ENCODE measurements around the gene SRL.

The SRL gene

DNA sequence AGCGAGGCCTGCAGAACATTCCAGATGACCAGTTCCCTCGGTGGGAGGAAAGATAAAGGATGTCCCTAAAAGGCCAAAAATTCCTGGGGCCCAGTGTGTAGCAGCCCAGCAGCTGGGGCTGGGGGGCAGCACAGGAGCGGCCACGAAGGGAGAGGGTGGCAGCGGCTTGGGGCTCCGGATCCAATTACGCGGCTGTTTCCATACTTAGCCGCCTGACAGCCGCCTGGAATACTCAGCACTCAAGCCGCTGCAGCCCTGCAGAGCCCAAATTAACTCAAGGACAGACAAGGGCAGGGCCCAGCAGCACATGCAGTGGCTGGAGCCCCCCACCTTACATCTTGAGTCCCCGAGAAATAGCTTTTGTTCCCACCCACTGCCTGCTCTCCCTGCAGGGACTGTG lies 1.3 kb downstream of the SRL start:
- H3K9me2 ChIP-seq (replicated peaks; ENCODE audit: low read depth, low read length): no peaks in the 10 kb centered on the region
- no peak overlapping the region for H3K4me3 ChIP-seq (ENCODE audit: low read length, poor library complexity, severe bottlenecking)
- H3K4me2 ChIP-seq (ENCODE audit: low read depth, low read length, poor library complexity, severe bottlenecking): no peak overlapping the region
- H3K27me3 ChIP-seq (ENCODE audit: insufficient read depth, low read length, poor library complexity, severe bottlenecking): no peaks in the 10 kb centered on the region
- TF ChIP-seq, protein P1, sequence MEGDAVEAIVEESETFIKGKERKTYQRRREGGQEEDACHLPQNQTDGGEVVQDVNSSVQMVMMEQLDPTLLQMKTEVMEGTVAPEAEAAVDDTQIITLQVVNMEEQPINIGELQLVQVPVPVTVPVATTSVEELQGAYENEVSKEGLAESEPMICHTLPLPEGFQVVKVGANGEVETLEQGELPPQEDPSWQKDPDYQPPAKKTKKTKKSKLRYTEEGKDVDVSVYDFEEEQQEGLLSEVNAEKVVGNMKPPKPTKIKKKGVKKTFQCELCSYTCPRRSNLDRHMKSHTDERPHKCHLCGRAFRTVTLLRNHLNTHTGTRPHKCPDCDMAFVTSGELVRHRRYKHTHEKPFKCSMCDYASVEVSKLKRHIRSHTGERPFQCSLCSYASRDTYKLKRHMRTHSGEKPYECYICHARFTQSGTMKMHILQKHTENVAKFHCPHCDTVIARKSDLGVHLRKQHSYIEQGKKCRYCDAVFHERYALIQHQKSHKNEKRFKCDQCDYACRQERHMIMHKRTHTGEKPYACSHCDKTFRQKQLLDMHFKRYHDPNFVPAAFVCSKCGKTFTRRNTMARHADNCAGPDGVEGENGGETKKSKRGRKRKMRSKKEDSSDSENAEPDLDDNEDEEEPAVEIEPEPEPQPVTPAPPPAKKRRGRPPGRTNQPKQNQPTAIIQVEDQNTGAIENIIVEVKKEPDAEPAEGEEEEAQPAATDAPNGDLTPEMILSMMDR (conservative IDR thresholded peaks at IDR 0.05; ENCODE audit: low read length): no peak
- no peak for TF ChIP-seq EZH2phosphoT487 (IDR thresholded peaks at IDR 0.05; ENCODE audit: borderline replicate concordance)
- no peak overlapping the region for H2AFZ ChIP-seq (ENCODE audit: low read length)
- H3K9me3 ChIP-seq (ENCODE audit: insufficient read depth, low read depth, low read length): no peaks in the 10 kb centered on the region
- no peaks in the 10 kb centered on the region for H3K36me3 ChIP-seq (ENCODE audit: insufficient read depth, low read length)
- H4K20me1 ChIP-seq (ENCODE audit: insufficient read depth, low read length, poor library complexity, severe bottlenecking): no peaks in the 10 kb centered on the region
- H3K79me2 ChIP-seq (ENCODE audit: insufficient read depth, low read length): no peaks in the 10 kb centered on the region
- H3K4me1 ChIP-seq (ENCODE audit: insufficient read depth, low read length, poor library complexity, severe bottlenecking): no peaks in the 10 kb centered on the region
- no peaks in the 10 kb centered on the region for H3F3A ChIP-seq (ENCODE audit: low read depth)
- H3K9ac ChIP-seq (ENCODE audit: low read depth, low read length, poor library complexity, severe bottlenecking): no peak overlapping the region

DNA sequence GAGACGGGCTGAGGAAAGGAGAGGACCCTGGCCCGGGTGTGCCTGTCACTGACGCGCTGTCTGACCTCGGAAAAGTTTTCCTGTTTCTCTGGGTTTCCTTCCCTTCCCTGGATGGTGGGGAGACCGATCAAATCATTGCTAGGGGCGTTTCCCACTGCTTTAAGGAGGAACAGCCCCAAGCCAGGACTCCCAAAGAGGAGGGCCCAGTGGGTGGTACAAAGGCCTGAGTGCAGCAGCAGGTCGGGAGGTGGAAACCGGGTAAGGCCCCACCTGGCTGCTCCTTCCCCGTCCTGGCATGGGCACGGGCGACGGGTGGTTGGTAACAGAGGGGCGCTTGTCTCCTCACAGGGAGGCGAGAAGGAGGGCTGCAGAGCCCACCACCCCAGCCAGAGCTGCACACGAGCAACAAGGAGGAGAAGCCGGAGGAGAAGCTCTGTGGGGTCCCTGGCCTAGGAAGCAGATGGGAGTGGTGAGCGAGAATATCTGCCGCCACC lies 2.2 kb downstream of the SRL start:
- TF ChIP-seq, protein P1 (conservative IDR thresholded peaks at IDR 0.05; ENCODE audit: low read length): no peak
- TF ChIP-seq EZH2phosphoT487 (IDR thresholded peaks at IDR 0.05; ENCODE audit: borderline replicate concordance): no peak
- Histone ChIP-seq H3K9ac (ENCODE audit: low read depth, low read length, poor library complexity, severe bottlenecking) (no peak overlapping the region), H3K79me2 (ENCODE audit: insufficient read depth, low read length) (no peaks in the 10 kb centered on the region), H4K20me1 (ENCODE audit: insufficient read depth, low read length, poor library complexity, severe bottlenecking) (no peaks in the 10 kb centered on the region), H3K9me3 (ENCODE audit: insufficient read depth, low read depth, low read length) (no peaks in the 10 kb centered on the region), H3K36me3 (ENCODE audit: insufficient read depth, low read length) (no peaks in the 10 kb centered on the region), H3F3A (ENCODE audit: low read depth) (no peaks in the 10 kb centered on the region), H3K4me3 (ENCODE audit: low read length, poor library complexity, severe bottlenecking) (no peak overlapping the region), H2AFZ (ENCODE audit: low read length) (no peak overlapping the region), H3K9me2 (replicated peaks; ENCODE audit: low read depth, low read length) (no peaks in the 10 kb centered on the region), H3K4me1 (ENCODE audit: insufficient read depth, low read length, poor library complexity, severe bottlenecking) (no peaks in the 10 kb centered on the region), H3K27me3 (ENCODE audit: insufficient read depth, low read length, poor library complexity, severe bottlenecking) (no peaks in the 10 kb centered on the region), H3K4me2 (ENCODE audit: low read depth, low read length, poor library complexity, severe bottlenecking) (no peak overlapping the region)

DNA sequence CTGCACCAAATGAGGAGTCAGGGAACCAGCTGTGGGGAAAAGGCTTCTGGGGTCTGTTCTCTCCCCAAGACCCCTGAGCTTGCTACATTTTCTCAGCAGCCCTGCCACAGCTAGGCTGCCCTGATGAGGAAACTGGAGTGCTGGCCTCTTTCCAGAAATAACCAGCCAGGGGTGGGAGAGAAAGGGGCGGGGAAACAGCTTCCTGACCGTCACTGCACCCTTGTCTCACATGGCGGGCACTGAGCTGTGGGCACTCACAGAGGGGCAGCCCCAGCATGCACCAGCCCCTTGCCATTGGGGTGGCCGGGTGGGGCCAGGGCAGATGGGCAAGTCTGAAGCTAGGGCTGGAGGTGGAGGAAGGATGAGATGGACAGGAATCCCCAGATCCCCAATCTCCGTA lies 2.9 kb downstream of the SRL start:
- no peaks in the 10 kb centered on the region for H3K4me1 ChIP-seq (ENCODE audit: insufficient read depth, low read length, poor library complexity, severe bottlenecking)
- no peaks in the 10 kb centered on the region for H3K36me3 ChIP-seq (ENCODE audit: insufficient read depth, low read length)
- H3K9me3 ChIP-seq (ENCODE audit: insufficient read depth, low read depth, low read length): no peaks in the 10 kb centered on the region
- no peaks in the 10 kb centered on the region for H3K79me2 ChIP-seq (ENCODE audit: insufficient read depth, low read length)
- H3K27me3 ChIP-seq (ENCODE audit: insufficient read depth, low read length, poor library complexity, severe bottlenecking): no peaks in the 10 kb centered on the region
- H3F3A ChIP-seq (ENCODE audit: low read depth): no peaks in the 10 kb centered on the region
- no peaks in the 10 kb centered on the region for H4K20me1 ChIP-seq (ENCODE audit: insufficient read depth, low read length, poor library complexity, severe bottlenecking)
- H3K9me2 ChIP-seq (replicated peaks; ENCODE audit: low read depth, low read length): no peaks in the 10 kb centered on the region
- TF ChIP-seq EZH2phosphoT487 (IDR thresholded peaks at IDR 0.05; ENCODE audit: borderline replicate concordance): no peak
- no peak overlapping the region for H3K9ac ChIP-seq (ENCODE audit: low read depth, low read length, poor library complexity, severe bottlenecking)
- H2AFZ ChIP-seq (ENCODE audit: low read length): no peak overlapping the region
- H3K4me3 ChIP-seq (ENCODE audit: low read length, poor library complexity, severe bottlenecking): no peak overlapping the region
- no peak overlapping the region for H3K4me2 ChIP-seq (ENCODE audit: low read depth, low read length, poor library complexity, severe bottlenecking)

- H3K4me1 ChIP-seq (ENCODE audit: insufficient read depth, low read length, poor library complexity, severe bottlenecking): no peaks in the 10 kb centered on the region
- TF ChIP-seq EZH2phosphoT487 (IDR thresholded peaks at IDR 0.05; ENCODE audit: borderline replicate concordance): no peak
- TF ChIP-seq, protein P1 (conservative IDR thresholded peaks at IDR 0.05; ENCODE audit: low read length): no peak
- no peaks in the 10 kb centered on the region for H3F3A ChIP-seq (ENCODE audit: low read depth)
- H3K27me3 ChIP-seq (ENCODE audit: insufficient read depth, low read length, poor library complexity, severe bottlenecking): no peaks in the 10 kb centered on the region
- H3K4me3 ChIP-seq (ENCODE audit: low read length, poor library complexity, severe bottlenecking): no peak overlapping the region
- no peak overlapping the region for H3K4me2 ChIP-seq (ENCODE audit: low read depth, low read length, poor library complexity, severe bottlenecking)
- no peaks in the 10 kb centered on the region for H3K36me3 ChIP-seq (ENCODE audit: insufficient read depth, low read length)
- H3K9ac ChIP-seq (ENCODE audit: low read depth, low read length, poor library complexity, severe bottlenecking): no peak overlapping the region
- no peak overlapping the region for H2AFZ ChIP-seq (ENCODE audit: low read length)
- H3K79me2 ChIP-seq (ENCODE audit: insufficient read depth, low read length): no peaks in the 10 kb centered on the region
- H3K9me2 ChIP-seq (replicated peaks; ENCODE audit: low read depth, low read length): no peaks in the 10 kb centered on the region
- H3K9me3 ChIP-seq (ENCODE audit: insufficient read depth, low read depth, low read length): no peaks in the 10 kb centered on the region
- H4K20me1 ChIP-seq (ENCODE audit: insufficient read depth, low read length, poor library complexity, severe bottlenecking): no peaks in the 10 kb centered on the region
Observed at GRCh38 chr16:4233431-4233830, 8.4 kb downstream of the SRL start.
